ENCODE data around the gene UBE2E2. TPM values are rescaled to one million over a fixed set of nuclear protein-coding genes. Genes with fewer than 3 reads are reported as not detected.

Gene UBE2E2
- total RNA-seq, 2 experiments from 2014 or later: 16.5 to 23.2 TPM

DNA sequence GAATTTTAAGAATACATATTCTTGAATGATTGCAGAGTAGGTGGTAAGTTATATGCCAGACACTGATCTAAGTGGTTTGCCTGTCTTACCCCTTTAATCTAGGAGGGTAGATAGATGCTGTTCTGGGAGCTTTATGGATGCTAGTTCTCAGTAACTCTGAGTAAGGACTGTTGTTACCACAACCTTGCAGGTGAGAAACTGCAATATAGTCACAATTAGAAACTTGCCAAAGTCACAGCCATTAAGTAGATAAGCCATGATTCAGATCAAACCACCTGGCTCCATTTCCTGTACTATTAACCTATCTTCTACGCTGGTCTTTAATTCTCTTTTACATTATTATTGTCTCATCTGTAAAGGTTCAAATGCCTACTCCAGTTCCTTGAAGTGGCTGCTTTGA is 46.8 kb downstream of the UBE2E2 start:
- Mint-ChIP-seq H3K27me3 (no peaks in the 10 kb centered on the region), H3K27ac (no peak overlapping the region), H3K36me3 (ENCODE audit: low read depth) (peaks cover 2% of the 10 kb centered on the region), H3K4me3 (no peak overlapping the region), H3K9me3 (no peaks in the 10 kb centered on the region), H3K4me1 (ENCODE audit: low read depth) (peaks cover 26% of the 10 kb centered on the region)
- ATAC-seq: peak; percentile 94
- no peak for TF ChIP-seq CTCF (IDR thresholded peaks at IDR 0.05)
- CTCF ChIA-PET: no interaction called here
- intact Hi-C loops (cut with micrococcal nuclease): no loop called here
- DNase-seq: no peak
- POLR2A ChIA-PET: no interaction called here

DNA sequence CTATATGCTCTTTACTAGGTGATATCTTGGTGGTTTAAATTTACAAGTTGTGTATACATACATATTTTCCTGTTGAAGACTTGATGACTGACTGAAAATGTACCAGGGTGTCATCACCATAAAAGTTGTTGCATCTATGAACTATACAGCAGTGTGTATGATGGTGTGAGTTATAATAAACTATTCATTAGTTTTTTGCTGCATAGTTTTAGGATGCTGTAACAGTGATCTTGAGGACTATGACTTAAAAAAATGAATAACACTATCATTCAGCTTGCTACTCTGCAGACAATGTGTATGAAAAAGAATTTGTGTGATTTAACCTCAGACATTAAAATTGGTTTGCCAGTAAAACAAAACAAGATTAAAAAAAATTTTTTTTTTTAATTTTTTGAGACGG is 49.0 kb downstream of the UBE2E2 start:
- ChIA-PET POLR2A (interaction anchor here (0.6 to 1.1 kb wide), 2 partner anchors 49 to 65 kb away, joined by 3 read pairs; partner anchors contain the start of gene UBE2E2), CTCF (no interaction called here)
- no peak for TF ChIP-seq CTCF (IDR thresholded peaks at IDR 0.05)
- peaks cover 26% of the 10 kb centered on the region for H3K4me1 Mint-ChIP-seq (ENCODE audit: low read depth)
- intact Hi-C loops (cut with micrococcal nuclease): no loop called here
- no peak for ATAC-seq
- H3K27ac Mint-ChIP-seq: no peak overlapping the region
- peaks cover 2% of the 10 kb centered on the region for H3K36me3 Mint-ChIP-seq (ENCODE audit: low read depth)
- H3K4me3 Mint-ChIP-seq: no peak overlapping the region
- no peak for DNase-seq
- no peaks in the 10 kb centered on the region for H3K27me3 Mint-ChIP-seq
- no peaks in the 10 kb centered on the region for H3K9me3 Mint-ChIP-seq

- no peak overlapping the region for H3K4me3 Mint-ChIP-seq
- TF ChIP-seq CTCF (IDR thresholded peaks at IDR 0.05): no peak
- ATAC-seq (no peak), DNase-seq (no peak)
- intact Hi-C loops (cut with micrococcal nuclease): no loop called here
- POLR2A ChIA-PET: no interaction called here
- H3K36me3 Mint-ChIP-seq (ENCODE audit: low read depth): peaks cover 4% of the 10 kb centered on the region
- CTCF ChIA-PET: no interaction called here
- H3K9me3 Mint-ChIP-seq: no peaks in the 10 kb centered on the region
- H3K27ac Mint-ChIP-seq: no peak overlapping the region
- H3K4me1 Mint-ChIP-seq (ENCODE audit: low read depth): peaks cover 26% of the 10 kb centered on the region
- H3K27me3 Mint-ChIP-seq: no peaks in the 10 kb centered on the region
Observed at GRCh38 chr3:23253214-23253613, 50.1 kb downstream of the UBE2E2 start.

- TF ChIP-seq CTCF (IDR thresholded peaks at IDR 0.05): no peak
- Mint-ChIP-seq H3K27ac (no peak overlapping the region), H3K4me1 (ENCODE audit: low read depth) (peaks cover 26% of the 10 kb centered on the region), H3K4me3 (no peak overlapping the region), H3K36me3 (ENCODE audit: low read depth) (peaks cover 4% of the 10 kb centered on the region), H3K27me3 (no peaks in the 10 kb centered on the region), H3K9me3 (no peaks in the 10 kb centered on the region)
- DNase-seq (no peak), ATAC-seq (no peak)
- ChIA-PET POLR2A (no interaction called here), CTCF (interaction anchor here (0.6 kb wide), 1 partner anchor 15 kb away, joined by 3 read pairs; no protein-coding TSS in a partner anchor)
- intact Hi-C loops (cut with micrococcal nuclease): no loop called here
Observed at GRCh38 chr3:23254282-23254681, 51.2 kb downstream of the UBE2E2 start.

DNA sequence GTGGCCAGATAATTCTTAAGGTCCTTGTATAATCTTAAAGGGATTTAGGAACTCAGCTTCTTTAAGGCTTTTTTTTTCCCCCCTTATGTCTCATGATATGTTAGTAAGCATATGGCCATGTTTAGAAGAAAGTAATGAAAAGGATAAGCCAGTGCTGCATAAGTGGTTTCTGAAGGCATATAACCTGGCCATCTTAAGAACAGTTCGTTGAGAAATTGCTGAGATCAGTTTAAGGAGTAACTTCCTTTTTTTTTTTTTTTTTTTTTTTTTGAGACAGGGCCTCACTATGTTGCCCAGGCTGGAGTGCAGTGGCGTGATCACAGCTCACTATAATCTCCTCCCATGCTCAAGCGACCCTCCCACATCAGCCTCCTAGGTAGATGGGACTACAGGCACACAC is 51.7 kb downstream of the UBE2E2 start:
- Mint-ChIP-seq H3K9me3 (no peaks in the 10 kb centered on the region), H3K4me3 (no peak overlapping the region), H3K27ac (no peak overlapping the region), H3K4me1 (ENCODE audit: low read depth) (peaks cover 24% of the 10 kb centered on the region), H3K27me3 (no peaks in the 10 kb centered on the region), H3K36me3 (ENCODE audit: low read depth) (peaks cover 3% of the 10 kb centered on the region)
- no peak for TF ChIP-seq CTCF (IDR thresholded peaks at IDR 0.05)
- DNase-seq: no peak
- ChIA-PET CTCF (interaction anchor here (0.6 kb wide), 1 partner anchor 15 kb away, joined by 3 read pairs; no protein-coding TSS in a partner anchor), POLR2A (no interaction called here)
- ATAC-seq: no peak
- intact Hi-C loops (cut with micrococcal nuclease): no loop called here
